Kidney epithelial cell (primary cell): ENCODE results near the gene MTHFSD. TPM values are rescaled to one million over a fixed set of nuclear protein-coding genes. Genes with fewer than 3 reads are reported as not detected.

ENCODE experiments used
- DNase-seq: peaks from one replicate; pipeline ENCODE4 v3.0.0-alpha.2; 2010; ENCODE audit warnings: low read depth
- H3K27me3 ChIP-seq: 2 replicates; pipeline ENCODE4 v1.6.0; 2011; ENCODE audit warnings: low read length; ENCODE audit not compliant: control insufficient read depth, insufficient read depth
- H3K36me3 ChIP-seq: 2 replicates; pipeline ENCODE4 v1.5.1; 2011; ENCODE audit warnings: low read length; ENCODE audit not compliant: control insufficient read depth, insufficient read depth
- H3K4me3 ChIP-seq: 2 replicates; pipeline ENCODE4 v1.5.1; 2011; ENCODE audit warnings: low read depth, mild to moderate bottlenecking, control low read depth, low read length
- CTCF ChIP-seq: IDR thresholded peaks from 2 replicates; pipeline ENCODE4 v1.5.1; 2011; ENCODE audit warnings: mild to moderate bottlenecking, moderate library complexity, low read length, control low read depth, inconsistent platforms; ENCODE audit not compliant: insufficient read depth, poor library complexity, severe bottlenecking
- total RNA-seq: library from RNA; depleted of rRNA; stranded (reverse); fragments of >200 nt; gene quantifications from 2 replicates; pipeline ENCODE4 v1.2.3, GENCODE V29; 2015

The MTHFSD gene
- total RNA-seq, 1 donor from 2014 or later: 26.1 TPM

- TF ChIP-seq CTCF: no peak
- Histone ChIP-seq H3K4me3 (peak overlapping the region; percentile 25), H3K27me3 (no peaks in the 10 kb centered on the region), H3K36me3 (no peaks in the 10 kb centered on the region)
- no peak for DNase-seq
Measured at GRCh38 chr16:86578611-86579267, 23.7 kb upstream of the MTHFSD start.

GRCh38 chr16:86578061-86578599, 23.1 kb upstream of the MTHFSD start, which contains the start of gene FOXL1:
Gene FOXL1 (plus strand): TSS chr16:86578549. CDS start chr16:86578724, 175 bp downstream.
- no peak for DNase-seq
- no peak for TF ChIP-seq CTCF
- peak within 1 kb of the TSS; percentile 25 for H3K4me3 ChIP-seq
- no peaks in the 10 kb centered on the region for H3K36me3 ChIP-seq
- no peaks in the 10 kb centered on the region for H3K27me3 ChIP-seq

GRCh38 chr16:86577314-86577971, 22.4 kb upstream of the MTHFSD start:
- no peaks in the 10 kb centered on the region for H3K36me3 ChIP-seq
- TF ChIP-seq CTCF: no peak
- DNase-seq: no peak
- H3K27me3 ChIP-seq: no peaks in the 10 kb centered on the region
- peak overlapping the region; percentile 57 for H3K4me3 ChIP-seq

- H3K27me3 ChIP-seq: no peaks in the 10 kb centered on the region
- TF ChIP-seq CTCF: no peak
- peak overlapping the region; percentile 57 for H3K4me3 ChIP-seq
- no peak for DNase-seq
- no peaks in the 10 kb centered on the region for H3K36me3 ChIP-seq
Measured at GRCh38 chr16:86576591-86577313, 21.7 kb upstream of the MTHFSD start.

- peak; percentile 87 for TF ChIP-seq CTCF
- peaks cover 1% of the 10 kb centered on the region for H3K36me3 ChIP-seq
- peak overlapping the region; percentile 57 for H3K4me3 ChIP-seq
- no peaks in the 10 kb centered on the region for H3K27me3 ChIP-seq
- DNase-seq: peak; percentile 83
Measured at GRCh38 chr16:86575754-86576557, 20.9 kb upstream of the MTHFSD start.
